ENCODE data around the gene SLC26A2. TPM values are rescaled to one million over a fixed set of nuclear protein-coding genes. Genes with fewer than 3 reads are reported as not detected.

SLC26A2 gene
- total and polyA plus RNA-seq, 2 experiments from 2014 or later, result 45.7 to 160 TPM

DNA sequence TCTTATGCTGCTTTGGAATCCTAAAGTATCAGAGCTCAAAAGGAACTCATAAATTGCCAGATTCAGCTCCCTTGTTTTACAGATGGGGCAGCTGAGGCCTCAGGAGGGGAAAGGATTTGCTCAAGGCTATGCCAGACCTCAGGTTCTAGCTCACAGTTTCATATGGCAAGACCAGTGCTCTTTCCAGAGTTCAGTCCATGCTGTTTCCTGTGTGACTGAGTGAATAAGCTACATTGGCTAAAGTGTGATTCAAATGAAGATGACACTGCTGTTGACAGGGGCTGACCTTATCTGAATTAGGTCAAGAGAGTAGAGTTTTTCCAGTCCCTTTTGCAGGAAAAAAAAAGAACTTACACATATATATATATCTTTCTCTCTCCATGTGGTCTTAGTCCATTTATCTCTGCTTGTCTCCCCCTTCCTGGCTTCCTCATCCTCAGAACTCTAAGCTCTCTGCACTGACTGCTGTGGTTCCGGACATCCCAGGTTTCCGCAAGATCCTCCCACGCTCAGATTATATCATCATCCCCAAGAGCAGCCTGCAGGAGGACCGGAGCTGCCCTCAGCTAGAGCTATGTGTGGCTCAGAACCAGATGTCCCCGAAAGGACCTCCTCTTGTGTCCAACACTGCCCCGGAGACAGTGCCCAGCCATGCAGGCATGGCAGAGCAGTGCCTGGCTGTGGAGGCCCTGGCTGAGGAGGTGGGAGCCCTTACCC lies 49.3 kb downstream of the SLC26A2 start:
- 90% methylated on average over 6 of the region's 6 CpGs for WGBS (ENCODE audit: low lambda C conversion rate, missing lambda C conversion rate)
- no peak overlapping the region for H2AFZ ChIP-seq
- peaks cover 7% of the 10 kb centered on the region for H3K36me3 ChIP-seq (replicated peaks; ENCODE audit: insufficient read depth, low read depth)
- no peaks in the 10 kb centered on the region for H3K9me2 ChIP-seq (replicated peaks; ENCODE audit: insufficient read depth)
- H3K9me3 ChIP-seq (ENCODE audit: low read depth), result no peaks in the 10 kb centered on the region
- H3K27me3 ChIP-seq, result no peaks in the 10 kb centered on the region
- no peaks in the 10 kb centered on the region for H4K20me1 ChIP-seq (ENCODE audit: insufficient read depth, poor library complexity, severe bottlenecking)
- H3K4me3 ChIP-seq, result no peak overlapping the region
- H3K4me2 ChIP-seq, result no peak overlapping the region
- no peak for DNase-seq (ENCODE audit: low spot score)
- H3K4me1 ChIP-seq (ENCODE audit: insufficient read depth), result peaks cover 4% of the 10 kb centered on the region
- no peak overlapping the region for H3K27ac ChIP-seq
- peaks cover 49% of the 10 kb centered on the region for H3K79me2 ChIP-seq
- TF ChIP-seq CTCF (IDR thresholded peaks at IDR 0.05; ENCODE audit: poor library complexity) (no peak), EZH2 (IDR thresholded peaks at IDR 0.05; ENCODE audit: borderline replicate concordance) (no peak), EZH2phosphoT487 (IDR thresholded peaks at IDR 0.05; ENCODE audit: low read depth, severe bottlenecking, unreplicated experiment) (no peak)

- no peak overlapping the region for H2AFZ ChIP-seq
- no peaks in the 10 kb centered on the region for H3K27me3 ChIP-seq
- no peak for DNase-seq (ENCODE audit: low spot score)
- H4K20me1 ChIP-seq (ENCODE audit: insufficient read depth, poor library complexity, severe bottlenecking), result no peaks in the 10 kb centered on the region
- no peak for TF ChIP-seq EZH2phosphoT487 (IDR thresholded peaks at IDR 0.05; ENCODE audit: low read depth, severe bottlenecking, unreplicated experiment)
- no peak for TF ChIP-seq CTCF (IDR thresholded peaks at IDR 0.05; ENCODE audit: poor library complexity)
- no peak for TF ChIP-seq EZH2 (IDR thresholded peaks at IDR 0.05; ENCODE audit: borderline replicate concordance)
- peaks cover 4% of the 10 kb centered on the region for H3K4me1 ChIP-seq (ENCODE audit: insufficient read depth)
- no peak overlapping the region for H3K27ac ChIP-seq
- peaks cover 23% of the 10 kb centered on the region for H3K79me2 ChIP-seq
- 95% methylated on average over 4 of the region's 4 CpGs for WGBS (ENCODE audit: low lambda C conversion rate, missing lambda C conversion rate)
- H3K9me2 ChIP-seq (replicated peaks; ENCODE audit: insufficient read depth), result no peaks in the 10 kb centered on the region
- peaks cover 4% of the 10 kb centered on the region for H3K36me3 ChIP-seq (replicated peaks; ENCODE audit: insufficient read depth, low read depth)
- peaks cover 7% of the 10 kb centered on the region for H3K9me3 ChIP-seq (ENCODE audit: low read depth)
- H3K4me2 ChIP-seq, result no peak overlapping the region
- no peak overlapping the region for H3K4me3 ChIP-seq
Observed at GRCh38 chr5:150013931-150014330, 53.4 kb downstream of the SLC26A2 start.

DNA sequence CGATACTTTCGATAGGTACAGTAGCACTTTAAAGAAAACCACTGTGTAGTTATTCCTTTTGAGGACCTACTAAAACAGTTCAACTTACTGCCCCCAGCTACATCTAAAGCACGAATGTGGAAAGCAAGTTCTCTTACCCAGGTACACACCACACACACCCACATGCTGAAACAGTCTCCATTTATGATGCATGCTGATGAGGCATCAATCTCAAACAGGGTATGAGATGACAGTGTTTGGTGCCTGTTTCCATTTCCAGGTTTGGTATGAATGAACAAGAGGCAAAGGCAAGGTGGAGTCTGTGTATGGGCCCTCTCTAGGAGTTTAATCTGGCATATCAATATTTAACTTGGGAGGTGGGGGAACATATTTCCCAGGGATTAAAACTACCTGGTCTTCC lies 53.9 kb downstream of the SLC26A2 start:
- Histone ChIP-seq H3K4me3 (no peak overlapping the region), H3K36me3 (replicated peaks; ENCODE audit: insufficient read depth, low read depth) (peaks cover 4% of the 10 kb centered on the region), H3K9me3 (ENCODE audit: low read depth) (peaks cover 7% of the 10 kb centered on the region), H3K4me2 (no peak overlapping the region), H3K27ac (no peak overlapping the region), H3K27me3 (no peaks in the 10 kb centered on the region), H3K9me2 (replicated peaks; ENCODE audit: insufficient read depth) (no peaks in the 10 kb centered on the region), H3K4me1 (ENCODE audit: insufficient read depth) (no peaks in the 10 kb centered on the region), H2AFZ (no peak overlapping the region), H4K20me1 (ENCODE audit: insufficient read depth, poor library complexity, severe bottlenecking) (no peaks in the 10 kb centered on the region), H3K79me2 (peaks cover 20% of the 10 kb centered on the region)
- WGBS (ENCODE audit: low lambda C conversion rate, missing lambda C conversion rate), result 96% methylated on average over 3 of the region's 3 CpGs
- TF ChIP-seq EZH2phosphoT487 (IDR thresholded peaks at IDR 0.05; ENCODE audit: low read depth, severe bottlenecking, unreplicated experiment) (no peak), CTCF (IDR thresholded peaks at IDR 0.05; ENCODE audit: poor library complexity) (no peak), EZH2 (IDR thresholded peaks at IDR 0.05; ENCODE audit: borderline replicate concordance) (no peak)
- DNase-seq (ENCODE audit: low spot score), result no peak
